SK-MEL-5 (cell line): Measurements from ENCODE around the gene FOXP2. TPM values are rescaled to one million over a fixed set of nuclear protein-coding genes. Genes with fewer than 3 reads are reported as not detected.
"Not testable (repeated sequence)": the region's sequence is repeated elsewhere in the genome, so short reads cannot be mapped to it uniquely, and the experiment has no call there.

Experiments
- DNase-seq: peaks from one replicate; pipeline ENCODE4 v3.0.0-alpha.2; 2016; ENCODE audit warnings: low read depth, low spot score
- in situ Hi-C: cut with HindIII; loops from 2 replicates; pipeline ENCODE4 v1.10.0; 2016; ENCODE audit warnings: low sequenced_read_pairs, high pct_unique_total_duplicates, low pct_unique_long_range_greater_than_20kb
- total RNA-seq: library from RNA; depleted of rRNA; stranded (reverse); fragments of >200 nt; shearing (Covaris generic); gene quantifications from 2 replicates; pipeline ENCODE4 v1.2.3, GENCODE V29; 2014

The FOXP2 gene
- total RNA-seq, 1 experiment from 2014 or later, result 0.05 TPM

DNA sequence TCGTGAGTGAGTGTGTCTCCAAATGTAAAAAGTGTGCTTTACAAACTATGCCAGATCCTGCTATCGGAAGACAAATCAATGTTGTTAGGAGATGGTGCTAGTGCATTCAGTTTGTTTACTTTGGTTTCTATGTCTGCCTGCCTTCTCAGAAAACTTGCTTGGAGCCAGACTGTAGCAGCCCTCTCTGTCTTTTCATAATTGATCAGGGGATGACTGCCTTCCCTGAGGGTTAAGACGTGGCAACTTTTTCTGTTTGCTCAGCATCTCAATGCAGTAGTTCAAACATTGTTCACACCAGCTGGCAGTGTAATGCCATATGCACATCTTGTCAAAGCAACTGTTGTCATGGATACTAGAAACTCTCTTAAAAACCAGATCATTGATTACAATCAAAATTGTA is 118.5 kb downstream of the FOXP2 start:
- in situ Hi-C loops, result no loop called here

DNA sequence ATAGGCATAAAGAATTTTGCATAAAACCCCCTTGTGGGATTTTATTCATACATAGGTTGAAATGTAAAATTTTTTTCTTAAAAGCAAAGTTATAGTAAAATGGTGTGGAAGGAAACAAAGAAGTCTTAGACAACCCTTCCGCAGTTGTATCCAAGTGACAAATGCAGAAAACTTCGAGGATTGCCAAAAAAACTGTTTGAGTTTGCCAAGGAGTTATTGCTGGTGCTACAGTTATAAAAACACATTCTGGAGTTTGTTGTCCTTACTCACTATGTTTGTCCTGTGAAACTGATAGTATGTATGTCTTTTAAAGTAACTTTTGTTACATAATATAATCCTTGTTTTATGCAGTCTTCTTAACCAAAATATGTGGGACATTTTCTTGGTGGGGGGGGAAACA is 120.3 kb downstream of the FOXP2 start:
- in situ Hi-C loops, result no loop called here
- no peak for DNase-seq

More for the DNA sequence above, 118.5 kb downstream of the FOXP2 start:
- DNase-seq, result peak; percentile 42

DNA sequence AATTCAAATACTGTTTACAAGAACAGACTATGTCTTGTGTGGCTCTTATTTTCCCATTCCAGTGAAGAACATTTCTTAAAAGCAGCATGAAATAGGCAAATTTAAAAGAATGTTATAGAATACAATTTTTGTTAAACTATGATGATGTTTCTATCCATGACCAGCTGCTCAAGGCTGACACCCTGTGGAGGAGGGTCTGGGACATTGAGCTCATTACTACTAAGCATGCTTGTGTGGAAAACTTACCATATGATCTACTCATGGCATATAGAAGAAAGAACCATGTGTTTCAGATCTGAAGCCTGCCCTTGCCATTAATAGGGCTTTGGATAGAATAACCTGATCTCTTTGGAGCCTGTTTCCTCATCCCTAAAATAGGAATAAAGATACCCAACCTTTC is 125.0 kb downstream of the FOXP2 start:
- peak; percentile 98 for DNase-seq
- in situ Hi-C loops, result no loop called here

DNA sequence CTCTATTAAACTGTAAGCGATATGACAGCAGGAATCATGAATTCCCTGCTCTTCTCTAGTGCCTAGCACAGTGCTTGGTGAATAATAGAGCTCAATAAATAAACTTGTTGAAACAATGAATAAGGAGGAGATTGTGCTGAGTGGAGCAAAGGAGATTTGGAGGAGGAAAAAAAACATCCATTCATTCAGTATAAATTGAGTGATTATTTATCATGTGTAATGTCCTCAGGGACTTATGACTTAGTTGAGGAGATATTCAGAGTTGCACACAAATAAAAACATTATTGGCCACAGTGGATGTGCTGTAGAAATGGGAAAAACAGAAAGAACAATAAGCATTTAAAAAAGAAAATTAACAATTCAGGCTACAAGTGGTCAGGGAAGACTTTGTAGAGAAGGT is 125.7 kb downstream of the FOXP2 start:
- DNase-seq, result peak; percentile 95
- in situ Hi-C loops, result no loop called here

DNA sequence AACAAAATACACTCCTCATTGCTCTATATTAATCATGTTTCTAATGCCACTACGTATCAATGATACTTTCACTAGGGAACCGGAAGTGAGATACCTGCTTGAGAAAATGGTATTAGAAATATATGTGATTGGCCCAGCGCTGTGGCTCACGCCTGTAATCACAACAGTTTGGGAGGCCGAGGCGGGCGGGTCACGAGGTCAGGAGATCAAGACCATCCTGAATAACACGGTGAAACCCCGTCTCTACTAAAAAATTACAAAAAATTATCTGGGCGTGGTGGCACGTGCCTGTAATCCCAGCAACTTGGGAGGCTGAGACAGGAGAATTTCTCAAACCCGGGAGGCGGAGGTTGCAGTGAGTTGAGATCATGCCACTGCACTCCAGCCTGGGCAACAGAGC is 132.7 kb downstream of the FOXP2 start:
- in situ Hi-C loops, DNase-seq: not testable (repeated sequence)

DNA sequence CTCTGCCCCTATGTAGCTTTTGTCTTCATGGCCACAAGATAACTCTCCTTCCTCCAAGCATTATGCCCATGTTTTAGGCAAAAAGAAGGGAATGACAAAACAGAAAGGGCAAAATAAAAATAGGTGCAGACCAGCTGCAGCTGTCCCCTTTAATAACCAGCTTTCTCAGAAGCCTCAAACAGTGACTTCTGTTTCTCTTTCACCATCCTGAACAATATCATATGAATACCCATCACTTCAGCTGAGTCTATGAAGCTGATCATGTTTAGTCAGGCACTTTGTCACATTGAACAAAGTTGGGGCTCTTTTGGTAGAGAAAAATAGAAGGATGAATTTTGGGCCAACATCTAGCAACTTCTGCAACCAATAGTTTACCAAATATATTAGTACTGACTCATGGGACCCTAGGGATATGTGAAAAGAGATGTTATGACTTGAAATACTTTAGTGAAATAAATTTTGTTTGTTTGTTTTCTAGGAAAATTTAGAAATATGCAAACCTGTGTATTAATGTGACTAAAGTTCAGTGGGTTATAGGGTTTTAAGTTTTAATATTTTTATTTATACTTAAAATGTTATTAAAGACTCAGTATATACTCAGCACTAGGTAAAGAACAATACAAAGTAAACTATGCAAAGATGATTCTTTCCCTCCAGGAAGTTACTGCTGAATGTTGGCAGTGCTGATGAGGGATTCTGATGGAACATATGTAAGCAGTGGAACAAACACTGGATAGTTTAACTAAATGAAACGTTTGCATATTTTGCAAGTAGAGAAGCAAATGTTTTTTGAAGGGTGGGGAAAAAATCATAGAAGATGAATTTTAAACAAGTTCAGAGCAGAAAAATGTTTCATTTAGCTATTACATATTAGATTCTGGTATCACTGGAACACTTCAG is 133.7 kb downstream of the FOXP2 start:
- DNase-seq, result no peak
- in situ Hi-C loops, result no loop called here

DNA sequence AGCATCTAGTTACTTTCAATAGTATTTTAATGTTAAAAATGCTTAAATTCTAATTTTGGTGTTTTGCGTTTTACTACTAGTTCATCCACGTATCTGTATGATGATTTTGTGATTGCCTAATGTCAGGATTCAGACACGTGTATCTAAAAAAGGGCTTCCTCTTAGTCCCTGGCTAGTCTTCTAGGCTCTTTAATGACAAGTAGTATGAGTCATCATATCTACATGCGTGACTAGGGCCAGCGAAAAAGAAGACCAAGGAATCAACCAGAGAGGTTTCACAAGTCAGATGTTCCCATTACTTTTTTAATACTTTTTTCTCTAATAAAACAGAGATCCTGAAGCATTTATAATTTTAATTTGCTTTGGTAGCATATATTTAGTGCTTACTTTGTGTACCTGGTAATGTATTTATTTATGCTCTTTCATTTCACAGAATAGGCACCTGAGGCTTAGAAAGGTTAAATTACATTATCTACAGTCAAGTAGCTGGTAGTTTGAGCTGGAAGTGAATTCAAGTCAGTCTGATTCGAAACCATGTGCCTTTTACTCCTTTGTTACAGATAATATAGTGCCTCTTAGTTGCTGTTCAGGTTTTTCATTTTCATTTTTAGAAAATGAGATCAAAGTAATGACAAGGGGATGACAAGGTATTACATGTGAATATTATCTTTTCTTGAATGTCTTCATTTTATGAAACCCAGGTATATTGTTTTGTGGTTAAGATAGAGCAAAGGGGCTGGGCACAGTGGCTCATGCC is 140.3 kb downstream of the FOXP2 start:
- DNase-seq, result peak; percentile 77
- in situ Hi-C loops, result no loop called here

DNA sequence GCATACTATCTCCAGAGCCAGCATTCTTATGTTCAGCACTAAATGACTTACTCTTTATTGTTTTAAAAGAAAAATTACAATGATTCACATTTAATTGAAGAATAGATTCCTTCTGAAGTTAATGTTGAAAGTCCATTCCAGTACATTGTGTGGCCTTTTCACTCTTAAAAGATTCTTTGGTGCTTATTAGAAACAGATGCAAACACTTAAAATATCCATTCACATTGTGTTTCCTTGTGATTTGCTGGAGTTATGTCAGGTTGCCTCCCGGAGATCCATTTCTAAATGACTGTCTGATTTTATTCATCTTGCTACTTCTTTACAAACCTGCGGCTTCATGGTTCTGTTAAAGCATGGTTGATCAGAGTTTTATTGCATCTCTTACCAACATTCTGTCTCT is 152.8 kb downstream of the FOXP2 start:
- in situ Hi-C loops, result no loop called here

DNA sequence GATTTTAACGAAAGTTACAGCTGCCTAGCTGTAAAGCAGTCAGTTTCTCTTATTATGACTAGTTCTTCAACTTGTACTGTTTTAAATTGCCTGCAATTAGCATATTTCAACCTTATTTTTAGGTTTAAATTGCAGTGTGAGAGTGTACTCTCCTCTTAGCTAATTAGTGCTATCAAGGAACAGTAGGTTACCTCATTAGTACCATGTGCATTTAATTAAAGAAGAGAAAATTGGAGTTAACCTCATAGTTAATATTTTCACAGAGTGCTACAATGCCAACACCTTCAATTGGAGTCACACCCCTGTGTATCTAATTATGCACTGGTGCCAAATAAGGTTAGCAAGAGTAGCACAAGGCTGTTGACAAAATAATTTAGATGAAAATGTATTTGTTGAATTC is 154.6 kb downstream of the FOXP2 start:
- no peak for DNase-seq
- in situ Hi-C loops, result no loop called here

More for the DNA sequence above, 152.8 kb downstream of the FOXP2 start:
- DNase-seq, result no peak

DNA sequence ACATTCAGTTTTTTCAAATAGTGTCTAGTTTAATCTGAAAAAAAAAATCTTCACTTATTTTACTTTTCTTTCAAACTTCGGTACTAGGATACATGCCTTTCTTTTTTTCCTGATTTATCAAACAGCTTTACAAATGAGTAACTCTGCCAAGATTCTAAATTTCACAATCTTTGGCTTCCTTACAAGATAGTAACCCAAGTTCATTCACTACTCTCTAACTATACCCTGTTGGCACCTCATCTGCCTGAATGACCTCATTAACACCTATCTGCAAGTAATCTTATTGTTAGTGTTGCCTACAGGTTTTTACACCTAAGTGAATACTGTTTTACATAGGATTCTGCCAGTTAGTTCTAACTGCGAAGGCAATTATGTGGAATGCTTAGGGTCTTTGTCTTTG is 159.8 kb downstream of the FOXP2 start:
- in situ Hi-C loops, result no loop called here

DNA sequence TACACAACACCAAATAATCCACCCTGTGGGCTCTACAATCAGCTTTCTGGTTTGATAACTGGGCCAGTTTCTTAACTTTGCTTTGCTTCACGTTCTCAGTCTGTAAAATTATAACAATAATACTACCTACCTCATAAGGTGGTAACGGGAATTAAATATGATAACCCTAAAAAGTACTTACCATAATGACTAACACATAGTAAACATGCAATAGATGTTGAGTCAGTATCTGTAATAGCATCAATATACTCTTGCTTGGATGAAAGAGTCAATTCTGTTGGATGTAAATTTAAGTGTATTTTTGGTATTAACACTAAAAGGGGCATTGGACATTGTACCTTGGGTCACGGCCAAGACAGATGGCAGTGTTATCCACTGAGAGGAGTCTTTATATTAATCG is 160.5 kb downstream of the FOXP2 start:
- in situ Hi-C loops, result no loop called here

More for the DNA sequence above, 159.8 kb downstream of the FOXP2 start:
- no peak for DNase-seq

DNA sequence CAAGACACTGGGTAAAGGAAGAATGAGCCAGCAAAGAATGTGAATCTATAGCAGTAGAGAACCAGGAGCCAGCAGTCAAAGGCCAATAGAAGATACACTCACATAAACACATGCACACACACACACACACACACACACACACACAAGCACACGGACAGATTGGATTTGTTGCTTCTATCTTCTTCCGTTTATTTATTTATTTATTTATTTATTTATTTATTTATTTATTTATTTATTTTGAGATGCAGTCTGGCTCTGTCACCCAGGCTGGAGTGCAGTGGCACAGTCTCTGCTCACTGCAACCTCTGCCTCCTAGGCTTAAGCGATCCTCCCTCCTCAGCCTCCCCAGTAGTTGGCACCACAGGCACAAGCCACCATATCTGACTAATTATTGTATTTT is 166.3 kb downstream of the FOXP2 start:
- DNase-seq, in situ Hi-C loops: not testable (repeated sequence)

More for the DNA sequence above, 160.5 kb downstream of the FOXP2 start:
- DNase-seq, result no peak

DNA sequence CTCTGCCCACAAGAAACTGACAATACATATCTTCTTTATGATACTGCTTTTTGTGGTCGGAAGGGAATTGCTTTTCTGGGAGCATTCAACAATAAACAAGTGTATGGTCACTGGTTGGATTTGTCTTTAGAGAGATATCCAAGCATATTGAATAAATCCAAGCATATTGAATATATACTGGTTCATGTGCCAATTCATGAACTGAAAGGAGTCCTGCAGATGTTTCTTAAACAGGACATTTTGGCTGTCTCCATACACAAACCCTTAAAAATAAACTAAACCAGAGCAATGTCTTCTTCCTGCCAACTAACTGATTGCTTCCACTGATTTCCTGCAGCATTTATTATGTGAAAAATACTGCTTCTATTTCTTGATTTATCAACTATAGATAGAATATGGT is 173.9 kb downstream of the FOXP2 start:
- in situ Hi-C loops, result no loop called here
- DNase-seq, result peak; percentile 31

DNA sequence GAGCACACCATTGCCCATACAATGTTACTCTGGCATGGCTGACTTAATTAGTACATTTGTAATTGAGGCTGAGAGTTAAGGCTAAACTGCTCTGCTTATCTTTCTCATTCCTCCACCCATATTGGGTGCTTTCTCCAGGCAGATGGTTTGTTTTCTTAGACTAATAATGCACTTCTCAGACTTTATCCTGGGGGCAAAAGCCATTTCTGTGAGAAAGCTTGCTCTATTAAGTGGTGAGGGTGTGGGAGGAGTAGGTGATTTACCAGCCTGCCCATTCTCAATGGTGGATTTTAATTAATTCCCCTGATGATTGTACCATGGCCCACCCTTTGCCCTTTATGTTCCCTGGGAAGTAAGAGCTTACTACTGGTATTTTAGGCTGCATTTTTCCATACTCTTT is 174.8 kb downstream of the FOXP2 start:
- in situ Hi-C loops, result no loop called here
- DNase-seq, result peak; percentile 17

DNA sequence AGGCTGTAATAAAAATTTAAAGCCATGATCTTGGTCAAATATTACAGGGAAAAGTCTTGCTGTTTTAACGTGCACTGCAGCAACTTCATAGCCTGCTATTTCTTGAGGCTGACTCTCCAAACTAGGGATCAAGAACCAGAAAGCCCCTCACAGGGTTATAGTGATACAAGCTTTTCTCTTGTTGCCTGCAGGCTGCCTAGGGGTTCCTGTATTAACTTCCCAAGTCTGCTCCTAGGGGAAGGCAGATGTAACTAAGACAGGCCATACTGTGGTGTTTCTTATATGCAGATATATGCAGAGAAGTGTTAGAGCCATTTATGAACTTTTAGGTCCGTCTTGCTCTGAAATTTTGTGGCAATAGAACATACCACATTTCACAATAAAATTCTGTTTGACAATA is 175.7 kb downstream of the FOXP2 start:
- in situ Hi-C loops, result no loop called here
- DNase-seq, result no peak

DNA sequence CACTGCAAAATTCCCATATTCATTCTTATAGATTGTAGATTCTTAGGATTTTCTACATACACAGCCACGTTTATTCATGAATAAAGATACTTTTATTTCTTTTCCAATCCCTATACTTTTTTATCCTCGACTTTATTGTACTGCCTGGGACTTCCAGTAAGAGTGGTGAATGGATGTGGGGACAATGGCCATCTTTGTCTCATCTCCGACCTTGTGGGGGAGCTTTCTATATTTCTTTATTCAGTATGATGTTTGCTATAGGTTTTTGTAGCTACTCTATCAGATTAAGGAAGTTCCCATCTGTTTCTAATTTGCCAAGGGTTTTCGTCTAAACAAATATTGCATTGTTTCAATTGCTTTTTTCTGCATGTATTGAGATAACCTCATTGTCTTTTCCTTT is 184.3 kb downstream of the FOXP2 start:
- in situ Hi-C loops, result no loop called here
- peak; percentile 93 for DNase-seq

DNA sequence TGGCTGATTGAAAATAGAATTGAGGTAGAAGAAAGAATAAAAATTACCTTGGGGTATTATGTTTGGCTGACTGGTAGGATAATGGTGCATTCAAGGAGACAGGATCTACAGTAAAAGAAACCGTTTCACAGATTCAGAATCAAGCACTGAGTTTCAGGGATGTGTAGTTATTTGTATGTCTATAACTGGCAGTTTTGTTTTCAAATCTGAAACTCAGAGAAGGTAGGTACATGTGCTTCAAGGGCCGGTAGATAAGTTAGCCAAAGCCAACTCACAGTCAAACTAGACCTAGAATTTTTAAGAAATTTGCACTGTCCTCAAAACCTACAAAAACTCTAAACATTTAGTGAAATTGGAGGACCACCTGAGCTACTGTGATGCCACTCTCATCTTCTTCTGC is 191.5 kb downstream of the FOXP2 start:
- in situ Hi-C loops, result no loop called here

DNA sequence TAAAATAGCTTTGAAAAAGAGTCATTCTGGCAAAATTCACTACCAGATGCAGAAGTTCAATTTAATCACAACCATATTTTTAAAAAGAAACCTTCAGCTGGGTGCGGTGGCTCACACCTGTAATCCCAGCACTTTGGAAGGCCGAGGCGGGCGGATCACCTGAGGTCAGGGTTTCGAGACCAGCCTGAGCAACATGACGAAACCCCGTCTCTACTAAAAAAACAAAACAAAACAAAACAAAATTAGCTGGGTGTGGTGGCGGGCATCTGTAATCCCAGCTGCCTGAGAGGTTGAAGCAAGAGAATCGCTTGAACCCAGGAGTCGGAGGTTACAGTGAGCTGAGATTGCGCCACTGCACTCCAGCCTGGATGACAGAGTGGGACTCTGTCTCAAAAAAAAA is 194.2 kb downstream of the FOXP2 start:
- DNase-seq, in situ Hi-C loops: not testable (repeated sequence)

More for the DNA sequence above, 191.5 kb downstream of the FOXP2 start:
- no peak for DNase-seq

DNA sequence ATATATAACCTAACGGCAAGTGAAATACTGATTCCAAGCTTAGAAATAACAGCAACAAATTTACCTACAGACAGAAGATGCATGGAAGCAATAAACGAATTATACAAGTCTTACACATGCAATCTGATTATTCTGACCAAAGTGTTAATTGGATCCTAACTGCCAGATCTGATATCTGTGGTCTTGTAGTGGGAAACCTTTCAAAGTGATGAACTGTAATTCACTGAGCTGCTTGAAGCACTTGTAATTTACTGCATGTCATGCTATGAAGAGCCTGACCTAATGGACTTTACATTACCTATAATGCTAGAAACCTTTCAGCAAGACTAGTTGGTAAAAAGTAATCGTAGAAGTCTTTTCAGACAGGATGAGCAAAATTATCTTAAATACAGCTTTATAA is 205.6 kb downstream of the FOXP2 start:
- in situ Hi-C loops, result no loop called here
- no peak for DNase-seq
